Endothelial cell (in vitro differentiated cells): ENCODE data around the gene KCNK10. TPM values are rescaled to one million over a fixed set of nuclear protein-coding genes. Genes with fewer than 3 reads are reported as not detected.

Experiments
- DNase-seq: peaks from one replicate; pipeline ENCODE4 v3.0.0; 2021; ENCODE audit warnings: low spot score
- H3K27ac Mint-ChIP-seq: one replicate; pipeline ENCODE4 v1.8.0; 2021; ENCODE audit warnings: mixed read lengths, inconsistent platforms; ENCODE audit not compliant: unreplicated experiment
- H3K27me3 Mint-ChIP-seq: one replicate; pipeline ENCODE4 v1.8.0; 2021; ENCODE audit warnings: mild to moderate bottlenecking, moderate library complexity, mixed read lengths, inconsistent platforms; ENCODE audit not compliant: unreplicated experiment
- H3K36me3 Mint-ChIP-seq: one replicate; pipeline ENCODE4 v1.8.0; 2021; ENCODE audit warnings: mild to moderate bottlenecking, low read depth, mixed read lengths, inconsistent platforms; ENCODE audit not compliant: unreplicated experiment
- H3K4me1 Mint-ChIP-seq: one replicate; pipeline ENCODE4 v1.8.0; 2021; ENCODE audit warnings: mild to moderate bottlenecking, mixed read lengths, inconsistent platforms; ENCODE audit not compliant: unreplicated experiment
- H3K4me3 Mint-ChIP-seq: one replicate; pipeline ENCODE4 v1.8.0; 2021; ENCODE audit warnings: mild to moderate bottlenecking, mixed read lengths, inconsistent platforms; ENCODE audit not compliant: unreplicated experiment
- H3K9me3 Mint-ChIP-seq: one replicate; pipeline ENCODE4 v1.8.0; 2021; ENCODE audit warnings: mixed read lengths, inconsistent platforms; ENCODE audit not compliant: unreplicated experiment
- CTCF ChIP-seq: fragments of 200-600 bp; sonication (generic); IDR thresholded peaks from one replicate; pipeline ENCODE4 v1.5.0; 2021; ENCODE audit warnings: antibody characterized with exemption; ENCODE audit not compliant: unreplicated experiment
- total RNA-seq: library from RNA; stranded (reverse); fragmentation: NEBNext Ultra II Directional; extraction: Animal tissue kit (Norgen Biotek cat#: 25700); gene quantifications from one replicate; pipeline ENCODE4 v1.2.1, GENCODE V29; 2021; ENCODE audit not compliant: unreplicated experiment

KCNK10 gene
- total RNA-seq, 1 donor from 2014 or later: 2.3 TPM

DNA sequence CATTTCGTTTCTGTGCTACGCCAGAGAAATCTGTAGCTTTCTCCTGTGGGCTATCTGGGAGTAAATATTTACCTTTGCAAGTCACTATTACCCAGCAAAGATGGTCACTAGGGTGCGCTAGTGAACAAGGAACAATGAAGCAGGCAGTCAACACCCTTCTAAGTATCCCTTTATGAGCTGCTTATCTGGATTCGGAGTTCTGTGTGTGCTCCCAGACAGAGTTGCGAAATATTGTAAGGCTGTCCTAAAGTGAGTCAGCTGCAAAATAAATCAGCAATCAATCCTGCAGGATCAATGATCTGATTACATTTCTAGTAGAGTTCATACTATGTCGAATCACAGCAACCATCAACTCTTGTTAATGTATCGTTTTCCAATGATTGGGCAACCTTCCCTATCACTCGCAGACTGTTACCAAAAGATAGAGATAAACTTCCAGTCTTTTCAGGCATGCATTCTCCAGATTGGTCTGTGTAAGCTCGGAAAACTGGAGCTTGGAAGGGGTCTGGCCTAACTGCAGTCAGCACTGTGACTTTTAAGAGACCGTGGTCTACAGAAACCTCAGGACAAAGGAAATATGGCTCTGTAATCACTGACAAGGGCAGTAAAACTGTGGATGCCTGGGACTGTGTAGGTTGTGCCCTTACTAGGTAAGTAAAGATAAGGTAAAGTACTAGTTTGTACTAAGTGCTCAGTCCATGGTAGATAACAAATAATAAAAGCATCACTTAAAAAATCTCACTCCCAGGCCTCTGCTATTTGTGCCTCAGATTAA is 133.5 kb downstream of the KCNK10 start:
- H3K36me3 Mint-ChIP-seq: no peaks in the 10 kb centered on the region
- H3K27me3 Mint-ChIP-seq: peaks cover 4% of the 10 kb centered on the region
- peak; percentile 32 for TF ChIP-seq CTCF
- H3K4me1 Mint-ChIP-seq: peaks cover 44% of the 10 kb centered on the region
- peak overlapping the region; percentile 36 for H3K27ac Mint-ChIP-seq
- no peaks in the 10 kb centered on the region for H3K9me3 Mint-ChIP-seq
- peak; percentile 82 for DNase-seq
- no peak overlapping the region for H3K4me3 Mint-ChIP-seq

DNA sequence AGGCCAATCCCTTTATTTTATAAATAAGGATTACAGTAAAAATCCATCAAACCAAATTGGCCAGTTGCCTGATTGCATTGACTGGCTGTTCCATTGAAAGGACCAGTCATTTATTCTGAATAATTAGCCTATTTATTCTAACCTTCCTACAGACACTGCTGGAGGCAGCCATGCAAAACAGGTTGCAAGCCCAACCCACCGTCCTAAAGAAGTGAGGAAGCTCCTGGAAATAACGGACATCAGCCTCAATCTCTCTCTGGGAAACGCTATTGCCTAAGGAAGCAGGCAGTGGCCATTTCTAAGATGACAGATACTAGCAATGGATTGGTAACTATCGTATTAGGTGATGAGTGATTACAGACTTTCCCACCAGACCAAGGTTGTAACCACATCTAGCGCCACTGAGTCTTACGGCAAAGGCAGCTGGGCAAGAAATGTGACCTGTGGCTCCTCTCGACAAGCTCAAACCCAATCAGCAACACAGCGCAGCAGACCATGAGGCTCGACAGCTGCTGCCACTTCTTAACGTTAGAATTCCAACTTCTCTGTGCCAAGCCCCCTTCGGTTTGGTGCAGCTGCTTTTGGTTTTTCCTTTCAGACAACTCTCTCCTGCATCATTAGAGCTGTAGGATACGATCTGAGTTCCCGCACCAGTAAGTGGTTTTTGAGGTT is 134.2 kb downstream of the KCNK10 start:
- DNase-seq: no peak
- no peaks in the 10 kb centered on the region for H3K9me3 Mint-ChIP-seq

DNA sequence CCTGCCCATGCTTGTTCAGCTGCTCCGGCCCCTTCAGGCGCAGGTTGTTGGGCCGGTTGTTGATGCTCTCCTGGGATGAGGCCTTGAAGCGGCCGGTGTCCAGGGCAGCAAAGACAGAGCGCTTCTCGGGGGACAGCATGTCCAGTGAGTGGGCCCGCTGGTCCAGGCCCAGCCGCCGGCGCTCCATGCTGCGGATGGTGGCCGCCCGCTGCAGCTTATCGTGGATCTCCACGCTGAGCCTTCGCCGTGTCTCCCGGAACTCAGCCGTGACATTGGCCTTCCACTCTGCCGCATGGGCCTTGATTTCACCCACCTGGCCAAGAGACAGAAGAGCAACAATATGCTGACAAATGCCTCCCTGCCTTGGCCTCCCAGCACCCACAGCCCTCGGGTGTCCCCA is 137.2 kb downstream of the KCNK10 start:
- H3K27ac Mint-ChIP-seq: no peak overlapping the region
- peaks cover 37% of the 10 kb centered on the region for H3K4me1 Mint-ChIP-seq
- peaks cover 8% of the 10 kb centered on the region for H3K27me3 Mint-ChIP-seq
- H3K36me3 Mint-ChIP-seq: no peaks in the 10 kb centered on the region
- H3K9me3 Mint-ChIP-seq: no peaks in the 10 kb centered on the region
- no peak overlapping the region for H3K4me3 Mint-ChIP-seq
- DNase-seq: no peak
- no peak for TF ChIP-seq CTCF

More for the DNA sequence above, 134.2 kb downstream of the KCNK10 start:
- no peaks in the 10 kb centered on the region for H3K36me3 Mint-ChIP-seq
- no peak overlapping the region for H3K4me3 Mint-ChIP-seq
- peaks cover 2% of the 10 kb centered on the region for H3K27me3 Mint-ChIP-seq
- H3K27ac Mint-ChIP-seq: peak overlapping the region; percentile 36
- peaks cover 44% of the 10 kb centered on the region for H3K4me1 Mint-ChIP-seq
- no peak for TF ChIP-seq CTCF

- Mint-ChIP-seq H3K27ac (no peak overlapping the region), H3K36me3 (no peaks in the 10 kb centered on the region), H3K27me3 (peaks cover 8% of the 10 kb centered on the region), H3K9me3 (no peaks in the 10 kb centered on the region), H3K4me1 (peaks cover 29% of the 10 kb centered on the region), H3K4me3 (no peak overlapping the region)
- no peak for DNase-seq
- no peak for TF ChIP-seq CTCF
These were observed 138.1 kb downstream of the KCNK10 start for GRCh38 chr14:88184956-88185355.

DNA sequence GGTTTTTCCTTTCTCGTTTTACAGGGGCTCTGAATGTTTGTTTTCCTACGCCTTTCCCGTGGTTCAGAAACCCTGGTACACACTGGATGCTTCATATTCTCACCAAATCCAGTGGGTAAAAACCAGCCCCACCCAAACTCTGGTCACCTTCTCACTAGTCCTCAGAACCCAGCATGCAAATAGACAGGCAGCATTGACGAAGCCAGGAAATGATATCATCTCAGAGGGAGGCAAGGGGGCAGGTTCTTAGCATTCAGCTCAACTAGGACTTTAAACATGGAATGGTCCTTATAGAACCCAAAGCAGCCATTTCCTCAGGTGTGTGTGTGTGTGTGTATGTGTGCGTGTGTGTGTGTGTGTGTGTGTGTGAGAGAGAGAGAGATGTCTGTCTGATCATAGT is 142.0 kb downstream of the KCNK10 start:
- Mint-ChIP-seq H3K27ac (no peak overlapping the region), H3K27me3 (peaks cover 9% of the 10 kb centered on the region)
- TF ChIP-seq CTCF: no peak

More for the DNA sequence above, 142.0 kb downstream of the KCNK10 start:
- Mint-ChIP-seq H3K36me3 (no peaks in the 10 kb centered on the region), H3K4me3 (no peak overlapping the region), H3K4me1 (peaks cover 5% of the 10 kb centered on the region), H3K9me3 (no peaks in the 10 kb centered on the region)
- no peak for DNase-seq
